WTC11 (cell line): ENCODE data around the gene RBSN. TPM values are rescaled to one million over a fixed set of nuclear protein-coding genes. Genes with fewer than 3 reads are reported as not detected.
A peak's percentile ranks its signal among the peaks of the same experiment; 100 is the strongest.

ENCODE experiments used
- ATAC-seq: fragments of 200-7000 bp; cut with Tn5 transposase; 2 replicates; pipeline ENCODE4 v1.10.0; 2021; ENCODE audit warnings: mild to moderate bottlenecking, moderate library complexity
- CTCF ChIA-PET: fragments of 300-600 bp; sonication (Branson Sonifier 250); formaldehyde crosslinking; loops from one replicate; lab custom pipeline; 2021; ENCODE audit warnings: antibody characterized with exemption; lab: Charles Lee
- POLR2A ChIA-PET: fragments of 350-600 bp; sonication (Branson Sonifier 250); formaldehyde crosslinking; loops from one replicate; lab custom pipeline; 2021; ENCODE audit warnings: antibody characterized with exemption; lab: Charles Lee
- DNase-seq: peaks from one replicate; pipeline ENCODE4 v3.0.0; 2021; ENCODE audit warnings: low spot score
- H3K27ac Mint-ChIP-seq: 2 replicates; pipeline ENCODE4 v1.8.0; 2021; ENCODE audit warnings: mixed read lengths
- H3K27me3 Mint-ChIP-seq: 2 replicates; pipeline ENCODE4 v1.8.0; 2021; ENCODE audit warnings: low read depth, mild to moderate bottlenecking, moderate library complexity, mixed read lengths
- H3K36me3 Mint-ChIP-seq: 2 replicates; pipeline ENCODE4 v1.8.0; 2021; ENCODE audit warnings: mixed read lengths
- H3K4me1 Mint-ChIP-seq: 2 replicates; pipeline ENCODE4 v1.8.0; 2022; ENCODE audit warnings: mixed read lengths
- H3K4me3 Mint-ChIP-seq: 2 replicates; pipeline ENCODE4 v1.8.0; 2021; ENCODE audit warnings: mild to moderate bottlenecking, moderate library complexity, mixed read lengths
- H3K9me3 Mint-ChIP-seq: 2 replicates; pipeline ENCODE4 v1.8.0; 2021; ENCODE audit warnings: mixed read lengths
- ATF1 ChIP-seq: sonication (generic); formaldehyde crosslinking; IDR thresholded peaks from 2 replicates; pipeline ENCODE4 v1.8.1; 2023; ENCODE audit warnings: mild to moderate bottlenecking, moderate library complexity, missing genetic modification reagents
- ESRRA ChIP-seq: sonication (generic); formaldehyde crosslinking; IDR thresholded peaks from 2 replicates; pipeline ENCODE4 v1.8.1; 2022; ENCODE audit warnings: mild to moderate bottlenecking, missing genetic modification reagents, borderline replicate concordance
- FOXK1 ChIP-seq: sonication (generic); formaldehyde crosslinking; IDR thresholded peaks from 2 replicates; pipeline ENCODE4 v1.8.0; 2022; ENCODE audit warnings: mild to moderate bottlenecking, moderate library complexity, missing genetic modification reagents
- HMGA2 ChIP-seq: fragments of 250-450 bp; sonication (Bioruptor Pico); IDR thresholded peaks from 2 replicates; pipeline ENCODE4 v1.4.0; 2021; ENCODE audit warnings: mild to moderate bottlenecking, moderate library complexity
- JUN ChIP-seq: sonication (generic); formaldehyde crosslinking; IDR thresholded peaks from 2 replicates; pipeline ENCODE4 v1.8.0; 2023; ENCODE audit warnings: mild to moderate bottlenecking, missing genetic modification reagents
- NFATC4 ChIP-seq: fragments of 250-450 bp; sonication (Bioruptor Pico); IDR thresholded peaks from 2 replicates; pipeline ENCODE4 v1.9.0; 2021; ENCODE audit warnings: mild to moderate bottlenecking
- SOX15 ChIP-seq: fragments of 250-450 bp; sonication (Bioruptor Pico); IDR thresholded peaks from 2 replicates; pipeline ENCODE4 v1.9.0; 2021; ENCODE audit warnings: mild to moderate bottlenecking
- ZNF138 ChIP-seq: sonication (generic); formaldehyde crosslinking; conservative IDR thresholded peaks from 2 replicates; pipeline ENCODE4 v1.8.1; 2022; ENCODE audit warnings: mild to moderate bottlenecking, moderate library complexity, missing genetic modification reagents
- ZNF232 ChIP-seq: sonication (generic); formaldehyde crosslinking; IDR thresholded peaks from 2 replicates; pipeline ENCODE4 v1.8.0; 2022; ENCODE audit warnings: mild to moderate bottlenecking, missing genetic modification reagents
- ZNF317 ChIP-seq: sonication (generic); formaldehyde crosslinking; IDR thresholded peaks from 2 replicates; pipeline ENCODE4 v1.8.1; 2023; ENCODE audit warnings: low read depth, mild to moderate bottlenecking, moderate library complexity, missing genetic modification reagents, borderline replicate concordance
- ZNF423 ChIP-seq: fragments of 250-450 bp; sonication (Bioruptor Pico); IDR thresholded peaks from 2 replicates; pipeline ENCODE4 v2.1.2; 2022; ENCODE audit warnings: mild to moderate bottlenecking, moderate library complexity
- total RNA-seq: library from RNA; stranded (reverse); gene quantifications from 3 replicates; pipeline ENCODE4 v1.2.3, GENCODE V29; 2021
- TF ChIP-seq, protein P1 (sequence below): fragments of 250-450 bp; sonication (Bioruptor Pico); conservative IDR thresholded peaks from 2 replicates; pipeline ENCODE4 v1.9.0; 2021; ENCODE audit warnings: mild to moderate bottlenecking
- TF ChIP-seq, protein P2 (sequence below): sonication (generic); formaldehyde crosslinking; IDR thresholded peaks from 2 replicates; pipeline ENCODE4 v1.8.0; 2023; ENCODE audit warnings: mild to moderate bottlenecking, missing genetic modification reagents
- TF ChIP-seq, protein P3 (sequence below): sonication (generic); formaldehyde crosslinking; IDR thresholded peaks from 2 replicates; pipeline ENCODE4 v1.8.1; 2022; ENCODE audit warnings: low read depth, missing genetic modification reagents, borderline replicate concordance
- TF ChIP-seq, protein P4 (sequence below): fragments of 250-450 bp; sonication (Bioruptor Pico); IDR thresholded peaks from 2 replicates; pipeline ENCODE4 v1.8.0; 2021; ENCODE audit warnings: mild to moderate bottlenecking
- TF ChIP-seq, protein P5 (sequence below): fragments of 200-600 bp; IDR thresholded peaks from 2 replicates; pipeline ENCODE4 v1.8.0; 2022; ENCODE audit warnings: antibody characterized with exemption

Gene RBSN
- total RNA-seq, 1 experiment from 2014 or later: 24.2 TPM

DNA sequence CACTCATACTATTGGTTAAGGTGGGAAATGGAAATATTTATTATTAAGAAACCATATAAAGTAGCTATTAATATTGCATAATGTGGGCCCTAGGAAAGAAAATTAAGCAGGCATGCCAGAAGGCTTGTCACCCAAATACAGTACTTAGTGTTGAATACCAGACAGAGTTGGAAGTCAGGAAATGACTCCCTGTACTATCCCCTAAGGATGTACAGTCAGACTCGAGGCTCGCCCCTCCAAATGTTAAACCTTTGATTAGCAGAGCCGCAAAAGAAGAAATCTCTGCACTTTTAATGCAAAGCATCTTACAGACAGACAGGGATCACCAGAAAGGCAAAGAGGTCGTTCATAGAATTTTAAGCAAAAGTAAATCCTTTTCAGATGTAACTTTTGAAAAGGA is 11.3 kb upstream of the RBSN start (continued):
- TF ChIP-seq, protein P1, sequence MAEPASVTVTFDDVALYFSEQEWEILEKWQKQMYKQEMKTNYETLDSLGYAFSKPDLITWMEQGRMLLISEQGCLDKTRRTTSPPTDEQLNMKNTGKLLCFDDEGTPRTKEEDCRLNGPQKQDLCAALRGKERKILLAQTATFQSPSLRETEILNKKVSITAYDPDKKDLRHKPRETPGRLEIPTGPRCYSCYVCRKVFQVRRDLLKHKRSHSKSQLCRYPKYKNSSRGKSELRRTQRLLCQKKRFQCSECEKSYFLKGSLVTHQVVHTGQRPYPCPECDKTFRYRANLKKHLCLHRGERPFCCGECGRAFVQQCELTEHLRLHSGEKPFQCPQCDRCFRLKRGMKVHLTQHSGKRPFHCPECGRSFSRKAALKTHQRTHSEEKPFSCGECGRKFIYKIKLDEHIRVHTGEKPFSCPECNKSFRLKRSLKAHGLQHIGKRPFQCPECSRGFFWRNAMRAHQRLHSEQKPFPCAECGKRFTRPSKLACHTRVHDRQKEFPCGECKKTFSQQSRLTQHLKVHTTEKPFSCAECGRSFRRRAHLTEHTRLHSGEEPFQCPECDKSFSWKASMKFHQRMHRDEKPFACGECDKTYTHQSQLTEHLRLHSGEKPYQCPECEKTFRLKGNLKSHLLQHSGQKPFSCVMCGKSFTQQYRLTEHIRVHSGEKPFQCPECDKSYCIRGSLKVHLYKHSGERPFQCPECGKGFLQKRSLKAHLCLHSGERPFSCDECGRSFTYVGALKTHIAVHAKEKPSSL: no peak
- TF ChIP-seq ATF1 (CRISPR knock-in tag): no peak
- no peak for TF ChIP-seq HMGA2 (CRISPR knock-in tag)

DNA sequence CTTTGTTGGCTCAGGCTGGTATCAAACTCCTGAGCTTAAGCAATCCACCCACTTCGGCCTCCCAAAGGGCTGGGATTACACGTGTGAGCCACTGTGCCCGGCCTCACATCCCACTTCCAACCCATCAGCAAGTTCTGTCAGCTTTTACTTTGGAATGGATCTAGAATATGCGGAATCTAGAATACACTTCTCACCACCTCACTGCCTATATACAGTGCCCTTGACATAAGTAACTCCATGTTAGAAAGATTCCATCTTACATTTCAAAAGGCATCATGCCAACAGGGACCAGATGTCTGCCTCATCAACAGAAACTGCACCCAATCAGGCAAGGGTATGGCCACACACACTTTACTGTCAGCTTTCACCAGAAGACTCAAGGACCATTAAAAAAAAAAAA is 9.9 kb upstream of the RBSN start:
- H3K9me3 Mint-ChIP-seq: no peaks in the 10 kb centered on the region
- DNase-seq (no peak), ATAC-seq (no peak)
- H3K4me3 Mint-ChIP-seq: no peak overlapping the region
- ChIA-PET POLR2A (no interaction called here), CTCF (interaction anchor here (1.1 to 6.4 kb wide), 8 partner anchors 10 to 296 kb away, joined by 3 to 65 read pairs (median 18); partner anchors contain the start of genes CAPN7 and RBSN)
- no peaks in the 10 kb centered on the region for H3K36me3 Mint-ChIP-seq
- no peaks in the 10 kb centered on the region for H3K27me3 Mint-ChIP-seq
- H3K4me1 Mint-ChIP-seq: peaks cover 17% of the 10 kb centered on the region
- H3K27ac Mint-ChIP-seq: no peak overlapping the region
- no peak for TF ChIP-seq FOXK1
- TF ChIP-seq ZNF138 (CRISPR knock-in tag): no peak
- TF ChIP-seq NFATC4: no peak
- no peak for TF ChIP-seq ZNF232 (CRISPR knock-in tag)
- TF ChIP-seq ZNF317 (CRISPR knock-in tag): no peak
- no peak for TF ChIP-seq JUN
- TF ChIP-seq, protein P2, sequence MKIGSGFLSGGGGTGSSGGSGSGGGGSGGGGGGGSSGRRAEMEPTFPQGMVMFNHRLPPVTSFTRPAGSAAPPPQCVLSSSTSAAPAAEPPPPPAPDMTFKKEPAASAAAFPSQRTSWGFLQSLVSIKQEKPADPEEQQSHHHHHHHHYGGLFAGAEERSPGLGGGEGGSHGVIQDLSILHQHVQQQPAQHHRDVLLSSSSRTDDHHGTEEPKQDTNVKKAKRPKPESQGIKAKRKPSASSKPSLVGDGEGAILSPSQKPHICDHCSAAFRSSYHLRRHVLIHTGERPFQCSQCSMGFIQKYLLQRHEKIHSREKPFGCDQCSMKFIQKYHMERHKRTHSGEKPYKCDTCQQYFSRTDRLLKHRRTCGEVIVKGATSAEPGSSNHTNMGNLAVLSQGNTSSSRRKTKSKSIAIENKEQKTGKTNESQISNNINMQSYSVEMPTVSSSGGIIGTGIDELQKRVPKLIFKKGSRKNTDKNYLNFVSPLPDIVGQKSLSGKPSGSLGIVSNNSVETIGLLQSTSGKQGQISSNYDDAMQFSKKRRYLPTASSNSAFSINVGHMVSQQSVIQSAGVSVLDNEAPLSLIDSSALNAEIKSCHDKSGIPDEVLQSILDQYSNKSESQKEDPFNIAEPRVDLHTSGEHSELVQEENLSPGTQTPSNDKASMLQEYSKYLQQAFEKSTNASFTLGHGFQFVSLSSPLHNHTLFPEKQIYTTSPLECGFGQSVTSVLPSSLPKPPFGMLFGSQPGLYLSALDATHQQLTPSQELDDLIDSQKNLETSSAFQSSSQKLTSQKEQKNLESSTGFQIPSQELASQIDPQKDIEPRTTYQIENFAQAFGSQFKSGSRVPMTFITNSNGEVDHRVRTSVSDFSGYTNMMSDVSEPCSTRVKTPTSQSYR: no peak
- TF ChIP-seq, protein P3, sequence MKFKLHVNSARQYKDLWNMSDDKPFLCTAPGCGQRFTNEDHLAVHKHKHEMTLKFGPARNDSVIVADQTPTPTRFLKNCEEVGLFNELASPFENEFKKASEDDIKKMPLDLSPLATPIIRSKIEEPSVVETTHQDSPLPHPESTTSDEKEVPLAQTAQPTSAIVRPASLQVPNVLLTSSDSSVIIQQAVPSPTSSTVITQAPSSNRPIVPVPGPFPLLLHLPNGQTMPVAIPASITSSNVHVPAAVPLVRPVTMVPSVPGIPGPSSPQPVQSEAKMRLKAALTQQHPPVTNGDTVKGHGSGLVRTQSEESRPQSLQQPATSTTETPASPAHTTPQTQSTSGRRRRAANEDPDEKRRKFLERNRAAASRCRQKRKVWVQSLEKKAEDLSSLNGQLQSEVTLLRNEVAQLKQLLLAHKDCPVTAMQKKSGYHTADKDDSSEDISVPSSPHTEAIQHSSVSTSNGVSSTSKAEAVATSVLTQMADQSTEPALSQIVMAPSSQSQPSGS (CRISPR knock-in tag): no peak
- no peak for TF ChIP-seq ZNF423 (CRISPR knock-in tag)
- no peak for TF ChIP-seq SOX15 (CRISPR knock-in tag)
- TF ChIP-seq, protein P4, sequence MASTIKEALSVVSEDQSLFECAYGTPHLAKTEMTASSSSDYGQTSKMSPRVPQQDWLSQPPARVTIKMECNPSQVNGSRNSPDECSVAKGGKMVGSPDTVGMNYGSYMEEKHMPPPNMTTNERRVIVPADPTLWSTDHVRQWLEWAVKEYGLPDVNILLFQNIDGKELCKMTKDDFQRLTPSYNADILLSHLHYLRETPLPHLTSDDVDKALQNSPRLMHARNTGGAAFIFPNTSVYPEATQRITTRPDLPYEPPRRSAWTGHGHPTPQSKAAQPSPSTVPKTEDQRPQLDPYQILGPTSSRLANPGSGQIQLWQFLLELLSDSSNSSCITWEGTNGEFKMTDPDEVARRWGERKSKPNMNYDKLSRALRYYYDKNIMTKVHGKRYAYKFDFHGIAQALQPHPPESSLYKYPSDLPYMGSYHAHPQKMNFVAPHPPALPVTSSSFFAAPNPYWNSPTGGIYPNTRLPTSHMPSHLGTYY: no peak

DNA sequence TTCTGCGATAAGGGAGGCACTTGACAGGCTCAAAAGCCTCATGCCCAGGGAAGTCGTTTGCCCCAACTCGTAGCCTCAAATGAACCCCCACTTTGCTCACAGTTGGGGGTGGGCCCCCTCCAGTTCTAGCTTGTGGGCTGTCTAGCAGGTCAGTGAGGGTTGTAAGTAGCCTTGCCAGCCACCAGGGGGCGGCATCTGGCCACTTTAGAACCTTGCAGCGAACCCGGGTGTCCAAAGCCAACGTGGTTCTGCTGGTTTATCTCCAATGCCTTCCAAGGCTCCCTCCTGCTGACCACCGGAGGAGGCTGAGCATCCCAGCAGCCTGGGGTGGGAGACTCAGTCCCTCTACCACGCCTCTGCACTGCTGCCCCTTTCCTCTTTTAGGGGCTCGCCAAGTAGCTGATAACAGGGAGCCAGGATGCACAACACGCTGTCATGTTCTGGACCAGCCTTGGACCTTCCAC is 9.2 kb upstream of the RBSN start:
- no peak overlapping the region for H3K4me3 Mint-ChIP-seq
- H3K27me3 Mint-ChIP-seq: no peaks in the 10 kb centered on the region
- no peak overlapping the region for H3K27ac Mint-ChIP-seq
- CTCF ChIA-PET: interaction anchor here (0.6 to 6.4 kb wide), 18 partner anchors 9 to 419 kb away, joined by 3 to 65 read pairs (median 4); partner anchors contain the start of genes CAPN7, MRPS25 and RBSN
- POLR2A ChIA-PET: no interaction called here
- ATAC-seq (peak; percentile 92), DNase-seq (peak; percentile 85)
- no peaks in the 10 kb centered on the region for H3K9me3 Mint-ChIP-seq
- H3K36me3 Mint-ChIP-seq: no peaks in the 10 kb centered on the region
- peaks cover 9% of the 10 kb centered on the region for H3K4me1 Mint-ChIP-seq
- 0 out of 2 replicates have a peak, but pooled peaks have one; percentile 22 for TF ChIP-seq ZNF423 (CRISPR knock-in tag)
- no peak for TF ChIP-seq ESRRA (CRISPR knock-in tag)
- TF ChIP-seq, protein P5, sequence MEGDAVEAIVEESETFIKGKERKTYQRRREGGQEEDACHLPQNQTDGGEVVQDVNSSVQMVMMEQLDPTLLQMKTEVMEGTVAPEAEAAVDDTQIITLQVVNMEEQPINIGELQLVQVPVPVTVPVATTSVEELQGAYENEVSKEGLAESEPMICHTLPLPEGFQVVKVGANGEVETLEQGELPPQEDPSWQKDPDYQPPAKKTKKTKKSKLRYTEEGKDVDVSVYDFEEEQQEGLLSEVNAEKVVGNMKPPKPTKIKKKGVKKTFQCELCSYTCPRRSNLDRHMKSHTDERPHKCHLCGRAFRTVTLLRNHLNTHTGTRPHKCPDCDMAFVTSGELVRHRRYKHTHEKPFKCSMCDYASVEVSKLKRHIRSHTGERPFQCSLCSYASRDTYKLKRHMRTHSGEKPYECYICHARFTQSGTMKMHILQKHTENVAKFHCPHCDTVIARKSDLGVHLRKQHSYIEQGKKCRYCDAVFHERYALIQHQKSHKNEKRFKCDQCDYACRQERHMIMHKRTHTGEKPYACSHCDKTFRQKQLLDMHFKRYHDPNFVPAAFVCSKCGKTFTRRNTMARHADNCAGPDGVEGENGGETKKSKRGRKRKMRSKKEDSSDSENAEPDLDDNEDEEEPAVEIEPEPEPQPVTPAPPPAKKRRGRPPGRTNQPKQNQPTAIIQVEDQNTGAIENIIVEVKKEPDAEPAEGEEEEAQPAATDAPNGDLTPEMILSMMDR: peak; percentile 97
